WTC11 (cell line): ENCODE results near the gene OR4D11. TPM values are rescaled to one million over a fixed set of nuclear protein-coding genes. Genes with fewer than 3 reads are reported as not detected.

Experiments used
- ATAC-seq: fragments of 200-7000 bp; cut with Tn5 transposase; 2 replicates; pipeline ENCODE4 v1.10.0; 2021; ENCODE audit warnings: mild to moderate bottlenecking, moderate library complexity
- CTCF ChIA-PET: fragments of 300-600 bp; sonication (Branson Sonifier 250); formaldehyde crosslinking; loops from one replicate; lab custom pipeline; 2021; ENCODE audit warnings: antibody characterized with exemption; lab: Charles Lee
- POLR2A ChIA-PET: fragments of 350-600 bp; sonication (Branson Sonifier 250); formaldehyde crosslinking; loops from one replicate; lab custom pipeline; 2021; ENCODE audit warnings: antibody characterized with exemption; lab: Charles Lee
- DNase-seq: peaks from one replicate; pipeline ENCODE4 v3.0.0; 2021; ENCODE audit warnings: low spot score
- H3K27ac Mint-ChIP-seq: 2 replicates; pipeline ENCODE4 v1.8.0; 2021; ENCODE audit warnings: mixed read lengths
- H3K27me3 Mint-ChIP-seq: 2 replicates; pipeline ENCODE4 v1.8.0; 2021; ENCODE audit warnings: low read depth, mild to moderate bottlenecking, moderate library complexity, mixed read lengths
- H3K36me3 Mint-ChIP-seq: 2 replicates; pipeline ENCODE4 v1.8.0; 2021; ENCODE audit warnings: mixed read lengths
- H3K4me1 Mint-ChIP-seq: 2 replicates; pipeline ENCODE4 v1.8.0; 2022; ENCODE audit warnings: mixed read lengths
- H3K4me3 Mint-ChIP-seq: 2 replicates; pipeline ENCODE4 v1.8.0; 2021; ENCODE audit warnings: mild to moderate bottlenecking, moderate library complexity, mixed read lengths
- H3K9me3 Mint-ChIP-seq: 2 replicates; pipeline ENCODE4 v1.8.0; 2021; ENCODE audit warnings: mixed read lengths
- CBFB ChIP-seq: sonication (generic); formaldehyde crosslinking; IDR thresholded peaks from 2 replicates; pipeline ENCODE4 v1.8.1; 2022; ENCODE audit warnings: mild to moderate bottlenecking, low read depth, missing genetic modification reagents
- HMGA2 ChIP-seq: fragments of 250-450 bp; sonication (Bioruptor Pico); IDR thresholded peaks from 2 replicates; pipeline ENCODE4 v1.4.0; 2021; ENCODE audit warnings: mild to moderate bottlenecking, moderate library complexity
- KAT7 ChIP-seq: sonication (generic); formaldehyde crosslinking; IDR thresholded peaks from 2 replicates; pipeline ENCODE4 v1.8.1; 2023; ENCODE audit warnings: missing genetic modification reagents, mild to moderate bottlenecking, borderline replicate concordance
- NFATC4 ChIP-seq: fragments of 250-450 bp; sonication (Bioruptor Pico); IDR thresholded peaks from 2 replicates; pipeline ENCODE4 v1.9.0; 2021; ENCODE audit warnings: mild to moderate bottlenecking
- RELA ChIP-seq: sonication (generic); formaldehyde crosslinking; IDR thresholded peaks from 2 replicates; pipeline ENCODE4 v1.8.1; 2022; ENCODE audit warnings: missing genetic modification reagents, mild to moderate bottlenecking, borderline replicate concordance
- total RNA-seq: library from RNA; stranded (reverse); gene quantifications from 3 replicates; pipeline ENCODE4 v1.2.3, GENCODE V29; 2021
- TF ChIP-seq, protein P1 (sequence below): sonication (generic); formaldehyde crosslinking; IDR thresholded peaks from 2 replicates; pipeline ENCODE4 v1.8.0; 2022; ENCODE audit warnings: missing genetic modification reagents
- TF ChIP-seq, protein P2 (sequence below): sonication (generic); formaldehyde crosslinking; IDR thresholded peaks from 2 replicates; pipeline ENCODE4 v1.8.0; 2023; ENCODE audit warnings: missing genetic modification reagents

OR4D11 gene
- total RNA-seq, 1 experiment from 2014 or later, result not detected

DNA sequence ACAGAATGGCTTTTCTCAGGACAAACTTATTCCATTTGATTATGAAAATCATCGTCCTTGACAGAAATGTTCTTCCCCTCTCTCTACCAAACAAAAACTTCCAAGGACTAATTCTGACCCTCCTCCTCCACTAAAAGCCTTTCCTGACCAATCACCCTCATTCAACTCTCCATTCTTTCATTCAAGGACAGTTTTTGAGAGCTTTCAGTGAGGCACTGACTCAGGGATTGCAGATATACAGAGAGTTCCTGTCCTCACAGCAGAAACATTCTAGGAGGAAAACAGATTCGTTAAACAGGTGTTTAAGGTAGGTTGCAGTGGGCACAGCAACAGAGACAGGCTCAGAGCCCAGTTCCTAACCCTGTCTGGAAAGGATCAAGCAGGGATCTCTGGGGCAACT is 49.5 kb downstream of the OR4D11 start (continued):
- TF ChIP-seq, protein P1, sequence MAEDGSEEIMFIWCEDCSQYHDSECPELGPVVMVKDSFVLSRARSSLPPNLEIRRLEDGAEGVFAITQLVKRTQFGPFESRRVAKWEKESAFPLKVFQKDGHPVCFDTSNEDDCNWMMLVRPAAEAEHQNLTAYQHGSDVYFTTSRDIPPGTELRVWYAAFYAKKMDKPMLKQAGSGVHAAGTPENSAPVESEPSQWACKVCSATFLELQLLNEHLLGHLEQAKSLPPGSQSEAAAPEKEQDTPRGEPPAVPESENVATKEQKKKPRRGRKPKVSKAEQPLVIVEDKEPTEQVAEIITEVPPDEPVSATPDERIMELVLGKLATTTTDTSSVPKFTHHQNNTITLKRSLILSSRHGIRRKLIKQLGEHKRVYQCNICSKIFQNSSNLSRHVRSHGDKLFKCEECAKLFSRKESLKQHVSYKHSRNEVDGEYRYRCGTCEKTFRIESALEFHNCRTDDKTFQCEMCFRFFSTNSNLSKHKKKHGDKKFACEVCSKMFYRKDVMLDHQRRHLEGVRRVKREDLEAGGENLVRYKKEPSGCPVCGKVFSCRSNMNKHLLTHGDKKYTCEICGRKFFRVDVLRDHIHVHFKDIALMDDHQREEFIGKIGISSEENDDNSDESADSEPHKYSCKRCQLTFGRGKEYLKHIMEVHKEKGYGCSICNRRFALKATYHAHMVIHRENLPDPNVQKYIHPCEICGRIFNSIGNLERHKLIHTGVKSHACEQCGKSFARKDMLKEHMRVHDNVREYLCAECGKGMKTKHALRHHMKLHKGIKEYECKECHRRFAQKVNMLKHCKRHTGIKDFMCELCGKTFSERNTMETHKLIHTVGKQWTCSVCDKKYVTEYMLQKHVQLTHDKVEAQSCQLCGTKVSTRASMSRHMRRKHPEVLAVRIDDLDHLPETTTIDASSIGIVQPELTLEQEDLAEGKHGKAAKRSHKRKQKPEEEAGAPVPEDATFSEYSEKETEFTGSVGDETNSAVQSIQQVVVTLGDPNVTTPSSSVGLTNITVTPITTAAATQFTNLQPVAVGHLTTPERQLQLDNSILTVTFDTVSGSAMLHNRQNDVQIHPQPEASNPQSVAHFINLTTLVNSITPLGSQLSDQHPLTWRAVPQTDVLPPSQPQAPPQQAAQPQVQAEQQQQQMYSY, result no peak
- TF ChIP-seq CBFB (CRISPR knock-in tag) (no peak), KAT7 (CRISPR knock-in tag) (no peak)
- TF ChIP-seq, protein P2, sequence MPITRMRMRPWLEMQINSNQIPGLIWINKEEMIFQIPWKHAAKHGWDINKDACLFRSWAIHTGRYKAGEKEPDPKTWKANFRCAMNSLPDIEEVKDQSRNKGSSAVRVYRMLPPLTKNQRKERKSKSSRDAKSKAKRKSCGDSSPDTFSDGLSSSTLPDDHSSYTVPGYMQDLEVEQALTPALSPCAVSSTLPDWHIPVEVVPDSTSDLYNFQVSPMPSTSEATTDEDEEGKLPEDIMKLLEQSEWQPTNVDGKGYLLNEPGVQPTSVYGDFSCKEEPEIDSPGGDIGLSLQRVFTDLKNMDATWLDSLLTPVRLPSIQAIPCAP (CRISPR knock-in tag), result no peak

- CTCF ChIA-PET, result interaction anchor here (1.0 kb wide), 2 partner anchors 12 to 16 kb away, joined by 3 to 6 read pairs; no protein-coding TSS in a partner anchor
- Mint-ChIP-seq H3K27ac (no peak overlapping the region), H3K27me3 (peaks cover 7% of the 10 kb centered on the region), H3K9me3 (no peaks in the 10 kb centered on the region), H3K36me3 (no peaks in the 10 kb centered on the region), H3K4me3 (peak overlapping the region; percentile 86)
- ATAC-seq, result no peak
- POLR2A ChIA-PET, result no interaction called here
- TF ChIP-seq HMGA2, result no peak
- no peak for TF ChIP-seq RELA (CRISPR knock-in tag)
- no peak for TF ChIP-seq NFATC4 (CRISPR knock-in tag)
- TF ChIP-seq, all 79 proteins: peak for 0
- no peak for DNase-seq
- peaks cover 12% of the 10 kb centered on the region for H3K4me1 Mint-ChIP-seq
Observed at GRCh38 chr11:59553323-59553722, 49.9 kb downstream of the OR4D11 start.

Other genes with a start within 250 kb of the OR4D11 start
- gene OR5AN1, start 144.7 kb upstream of the OR4D11 start, total RNA-seq, result not detected in 3 replicates
- not detected in 3 replicates for gene OR5A2, start 77.2 kb upstream of the OR4D11 start, total RNA-seq
- gene OR5A1, start 67.1 kb upstream of the OR4D11 start, total RNA-seq, result not detected in 3 replicates
- not detected in 3 replicates for gene OR4D6, start 46.6 kb upstream of the OR4D11 start, total RNA-seq
- 0.07 TPM in 1 of 3 replicates, not detected in the others for gene OR4D10, start 30.3 kb upstream of the OR4D11 start, total RNA-seq
- gene OR4D9, start 8.0 kb downstream of the OR4D11 start, total RNA-seq, result not detected in 3 replicates
- gene OSBP, start 112.2 kb downstream of the OR4D11 start, total RNA-seq, result 38.3 to 45.4 TPM (median 38.8 TPM) in 3 replicates
- 27.6 to 30.5 TPM (median 29.9 TPM) in 3 replicates for gene PATL1, start 165.5 kb downstream of the OR4D11 start, total RNA-seq
- not detected in 3 replicates for gene OR10V1, start 210.3 kb downstream of the OR4D11 start, total RNA-seq